Cerebellar cortex (tissue), 1 donor: ENCODE data around the gene CASP14.
"Not testable (repeated sequence)": the region's sequence is repeated elsewhere in the genome, so short reads cannot be mapped to it uniquely, and the experiment has no call there.

Experiments used
- DNase-seq: peaks from one replicate; pipeline ENCODE4 v3.0.0-alpha.2; 2015; ENCODE audit warnings: low spot score

Gene CASP14

GRCh38 chr19:15072930-15073647, 23.8 kb downstream of the CASP14 start:
- no peak for DNase-seq

- DNase-seq, result no peak
Observed at GRCh38 chr19:15074371-15074770, 25.1 kb downstream of the CASP14 start.

GRCh38 chr19:15075806-15076205, 26.5 kb downstream of the CASP14 start:
- DNase-seq, result no peak

GRCh38 chr19:15080002-15080401, 30.7 kb downstream of the CASP14 start:
- DNase-seq, result not testable (repeated sequence)

GRCh38 chr19:15081911-15082310, 32.6 kb downstream of the CASP14 start, which contains the start of gene OR1I1:
TSS of gene OR1I1 (plus strand) at chr19:15082211. CDS start at chr19:15087066, 4,855 bp downstream.
- no peak for DNase-seq

GRCh38 chr19:15087182-15087581, 37.9 kb downstream of the CASP14 start:
- no peak for DNase-seq

- DNase-seq, result peak; percentile 65
Observed at GRCh38 chr19:15091918-15092753, 42.9 kb downstream of the CASP14 start.

GRCh38 chr19:15093001-15093400, 43.7 kb downstream of the CASP14 start:
- DNase-seq, result no peak

GRCh38 chr19:15096223-15096622, 46.9 kb downstream of the CASP14 start:
- DNase-seq, result no peak

GRCh38 chr19:15097980-15098379, 48.7 kb downstream of the CASP14 start:
- DNase-seq, result not testable (repeated sequence)

GRCh38 chr19:15098460-15098859, 49.2 kb downstream of the CASP14 start:
- DNase-seq, result no peak

- DNase-seq, result no peak
Observed at GRCh38 chr19:15099017-15099582, 49.8 kb downstream of the CASP14 start.

GRCh38 chr19:15101479-15102082, 52.3 kb downstream of the CASP14 start:
- no peak for DNase-seq

GRCh38 chr19:15104003-15104402, 54.7 kb downstream of the CASP14 start:
- no peak for DNase-seq

GRCh38 chr19:15104411-15104810, 55.1 kb downstream of the CASP14 start:
- no peak for DNase-seq

- DNase-seq, result no peak
Observed at GRCh38 chr19:15105044-15105443, 55.8 kb downstream of the CASP14 start.

- DNase-seq, result no peak
Observed at GRCh38 chr19:15107061-15108010, 58.1 kb downstream of the CASP14 start, which contains the start of gene SYDE1. TSS of gene SYDE1 (plus strand) at chr19:15107401. CDS start at chr19:15107434, 33 bp downstream.
